ENCODE data around the gene SCNN1G.

DNA sequence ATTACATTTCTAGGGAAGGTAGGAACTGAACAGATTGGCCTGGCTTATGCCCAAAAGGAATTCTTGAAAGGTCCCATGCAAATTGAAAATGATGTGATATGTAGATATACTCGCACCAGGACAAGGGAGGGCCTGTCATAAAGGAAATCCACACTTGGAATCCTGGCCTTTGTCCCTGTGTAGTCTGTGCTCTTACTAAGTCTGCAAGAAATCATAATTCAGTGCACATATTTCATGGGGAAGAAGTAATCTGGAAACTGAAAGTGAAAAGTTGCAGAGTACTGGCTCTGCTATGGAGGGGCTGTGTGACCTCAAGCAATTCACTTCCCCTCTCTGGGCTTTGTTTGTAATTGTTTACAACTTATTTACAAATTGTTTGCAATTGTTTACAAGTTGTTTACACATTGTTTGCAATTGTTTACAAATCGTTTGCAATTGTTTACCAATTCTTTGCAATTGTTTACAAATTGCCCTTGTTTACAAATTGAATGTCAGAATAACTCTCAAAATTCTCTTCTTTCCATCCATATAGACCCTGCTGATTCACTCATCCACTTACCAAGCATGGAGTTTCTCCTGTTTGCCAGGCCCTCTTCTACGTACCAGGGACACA, 12.9 kb downstream of the SCNN1G start:
- TF ChIP-seq, protein P1, sequence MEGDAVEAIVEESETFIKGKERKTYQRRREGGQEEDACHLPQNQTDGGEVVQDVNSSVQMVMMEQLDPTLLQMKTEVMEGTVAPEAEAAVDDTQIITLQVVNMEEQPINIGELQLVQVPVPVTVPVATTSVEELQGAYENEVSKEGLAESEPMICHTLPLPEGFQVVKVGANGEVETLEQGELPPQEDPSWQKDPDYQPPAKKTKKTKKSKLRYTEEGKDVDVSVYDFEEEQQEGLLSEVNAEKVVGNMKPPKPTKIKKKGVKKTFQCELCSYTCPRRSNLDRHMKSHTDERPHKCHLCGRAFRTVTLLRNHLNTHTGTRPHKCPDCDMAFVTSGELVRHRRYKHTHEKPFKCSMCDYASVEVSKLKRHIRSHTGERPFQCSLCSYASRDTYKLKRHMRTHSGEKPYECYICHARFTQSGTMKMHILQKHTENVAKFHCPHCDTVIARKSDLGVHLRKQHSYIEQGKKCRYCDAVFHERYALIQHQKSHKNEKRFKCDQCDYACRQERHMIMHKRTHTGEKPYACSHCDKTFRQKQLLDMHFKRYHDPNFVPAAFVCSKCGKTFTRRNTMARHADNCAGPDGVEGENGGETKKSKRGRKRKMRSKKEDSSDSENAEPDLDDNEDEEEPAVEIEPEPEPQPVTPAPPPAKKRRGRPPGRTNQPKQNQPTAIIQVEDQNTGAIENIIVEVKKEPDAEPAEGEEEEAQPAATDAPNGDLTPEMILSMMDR (IDR thresholded peaks at IDR 0.05; ENCODE audit: insufficient read depth, low read length, poor library complexity, severe bottlenecking) = no peak
- no peak for TF ChIP-seq EZH2phosphoT487 (conservative IDR thresholded peaks at IDR 0.05; ENCODE audit: low read length)

Data from SU-DHL-6 (cell line).